K562 (cell line): ENCODE data around the gene NFE2. TPM values are rescaled to one million over a fixed set of nuclear protein-coding genes. Genes with fewer than 3 reads are reported as not detected.

Source experiments
- NFXL1 ChIP-seq: fragments of 450-650 bp; formaldehyde crosslinking; IDR thresholded peaks from 2 replicates; pipeline ENCODE4 v1.4.0; 2021; ENCODE audit warnings: mild to moderate bottlenecking
- PRMT5 ChIP-seq: sonication (generic); formaldehyde crosslinking; IDR thresholded peaks from 2 replicates; pipeline ENCODE4 v1.5.0; 2020; ENCODE audit warnings: missing genetic modification reagents
- RBFOX2 ChIP-seq: fragments of 200-400 bp; formaldehyde crosslinking; IDR thresholded peaks from 2 replicates; pipeline ENCODE4 v1.6.1; 2017; ENCODE audit warnings: low read depth, mild to moderate bottlenecking, low read length, moderate library complexity
- TAF7 ChIP-seq: fragments of 450-650 bp; IDR thresholded peaks from 2 replicates; pipeline ENCODE4 v1.6.1; 2016; ENCODE audit warnings: missing genetic modification characterization, missing compliant biosample characterization
- TEAD4 ChIP-seq, 2 experiments: sonication (generic) in 1 of 2; formaldehyde crosslinking in 1 of 2; IDR thresholded peaks; 2 replicates each; pipeline versions ENCODE4 v1.6.1 to v1.8.0; 2012 to 2022; ENCODE audit warnings: borderline replicate concordance in 1 of 2, inconsistent platforms in 1 of 2, low read length in 1 of 2, mild to moderate bottlenecking in 1 of 2, missing genetic modification reagents in 1 of 2
- YY1 ChIP-seq, 3 experiments: IDR thresholded peaks; 2 replicates each; pipeline ENCODE4 v1.6.1; 2011; ENCODE audit warnings: low read length in 2 of 3, mild to moderate bottlenecking in 2 of 3, moderate library complexity in 2 of 3, borderline replicate concordance in 1 of 3, control low read depth in 1 of 3, low read depth in 1 of 3; ENCODE audit not compliant: insufficient read depth in 3 of 3, insufficient replicate concordance in 2 of 3, control insufficient read depth in 1 of 3, insufficient read length in 1 of 3; ENCODE audit errors: extremely low read depth in 1 of 3
- ZKSCAN8 ChIP-seq: fragments of 200-800 bp; sonication (Bioruptor generic); IDR thresholded peaks from 2 replicates; pipeline ENCODE4 v1.6.1; 2016; ENCODE audit warnings: missing genetic modification characterization, missing compliant biosample characterization
- ZNF766 ChIP-seq: fragments of 200-800 bp; sonication (Bioruptor generic); conservative IDR thresholded peaks from 2 replicates; pipeline ENCODE4 v1.6.1; 2016; ENCODE audit warnings: missing genetic modification characterization, missing compliant biosample characterization
- polyA plus RNA-seq, 8 experiments: library from polyadenylated mRNA; depleted of rRNA in 4 of 8; stranded (reverse) in 5 of 8; unstranded in 3 of 8; fragments of >200 nt; fragmentation: Nextera tagmentation in 2 of 8; fragmentation: Illumina TruSeq in 1 of 8; extraction: Ambion mirVana in 2 of 8; extraction: Trizol in 1 of 8; gene quantifications; 2 replicates each; pipeline versions ENCODE4 v1.2.1 to v1.2.3, GENCODE V29; 2011 to 2014; ENCODE audit warnings: inconsistent platforms in 1 of 8, missing spikeins in 1 of 8
- total RNA-seq, 7 experiments: library from RNA; depleted of rRNA in 6 of 7; stranded (reverse); fragments of >200 nt in 6 of 7; fragmentation: Illumina TruSeq in 2 of 7; extraction: Trizol in 2 of 7; gene quantifications; 2 replicates each; pipeline versions ENCODE4 v1.2.1 to v1.2.3, GENCODE V29; 2011 to 2021; ENCODE audit warnings: low replicate concordance in 1 of 7
- TF ChIP-seq, protein P1 (sequence below): sonication (generic); formaldehyde crosslinking; IDR thresholded peaks from 2 replicates; pipeline ENCODE4 v1.8.0; 2023; ENCODE audit warnings: missing genetic modification reagents, mild to moderate bottlenecking, borderline replicate concordance
- TF ChIP-seq, protein P2 (sequence below): sonication (generic); formaldehyde crosslinking; IDR thresholded peaks from 2 replicates; pipeline ENCODE4 v1.5.0; 2020; ENCODE audit warnings: missing genetic modification reagents
- TF ChIP-seq, protein P3 (sequence below): fragments of 450-650 bp; IDR thresholded peaks from 2 replicates; pipeline ENCODE4 v1.6.1; 2016; ENCODE audit warnings: antibody characterized with exemption
- TF ChIP-seq, protein P4 (sequence below): fragments of 250-450 bp; sonication (Bioruptor Pico); IDR thresholded peaks from 2 replicates; pipeline ENCODE4 v1.8.0; 2022; ENCODE audit warnings: moderate library complexity, mild to moderate bottlenecking, inconsistent platforms
- TF ChIP-seq, protein P5 (sequence below): fragments of 450-650 bp; IDR thresholded peaks from 2 replicates; pipeline ENCODE4 v1.6.1; 2018; ENCODE audit warnings: mild to moderate bottlenecking, low read depth; ENCODE audit not compliant: partially characterized antibody

The NFE2 gene
- total and polyA plus RNA-seq, 9 of the 15 experiments (the other 6 are each of a cell fraction or from before 2014, with no cell fraction given), result 12.3 to 282 (median 208) TPM

DNA sequence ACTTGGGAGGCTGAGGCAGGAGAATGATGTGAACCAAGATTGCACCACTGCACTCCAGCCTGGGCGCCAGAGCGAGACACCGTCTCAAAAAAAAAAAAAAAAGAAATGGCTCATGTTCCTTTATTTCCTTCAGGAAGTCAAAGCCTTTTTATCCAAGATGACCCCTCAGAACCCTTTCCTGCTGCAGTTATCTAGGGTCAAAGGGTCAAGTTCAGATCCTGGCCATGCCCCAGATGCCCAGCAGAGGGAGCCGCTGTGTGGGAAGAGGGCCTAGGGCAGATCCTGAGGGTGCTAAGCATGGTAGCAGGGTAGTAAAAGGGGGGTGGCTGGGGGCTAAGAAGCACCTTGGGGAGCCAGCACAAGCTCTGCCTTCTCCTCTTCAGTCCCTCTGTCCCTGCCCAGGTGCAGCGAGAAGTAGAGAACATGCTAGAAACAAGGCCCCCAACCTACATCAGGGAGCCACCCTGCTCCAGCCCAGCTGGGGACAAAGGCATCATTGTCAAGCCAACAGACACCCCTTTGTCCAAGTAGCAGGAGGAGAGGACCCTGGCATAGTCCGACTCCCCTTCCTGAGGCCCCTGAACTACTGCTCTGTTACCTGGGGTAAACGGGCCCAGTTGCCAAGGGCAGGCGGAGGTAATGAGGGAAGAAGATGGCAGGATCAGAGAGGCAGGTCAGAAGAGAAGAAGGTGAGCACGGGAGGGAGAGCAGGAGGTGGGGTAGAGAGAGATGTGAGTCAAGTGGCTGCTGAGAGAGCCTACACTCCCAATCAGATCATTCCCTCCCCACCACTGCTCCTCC, 6.5 kb downstream of the NFE2 start (continued):
- TF ChIP-seq, protein P1, sequence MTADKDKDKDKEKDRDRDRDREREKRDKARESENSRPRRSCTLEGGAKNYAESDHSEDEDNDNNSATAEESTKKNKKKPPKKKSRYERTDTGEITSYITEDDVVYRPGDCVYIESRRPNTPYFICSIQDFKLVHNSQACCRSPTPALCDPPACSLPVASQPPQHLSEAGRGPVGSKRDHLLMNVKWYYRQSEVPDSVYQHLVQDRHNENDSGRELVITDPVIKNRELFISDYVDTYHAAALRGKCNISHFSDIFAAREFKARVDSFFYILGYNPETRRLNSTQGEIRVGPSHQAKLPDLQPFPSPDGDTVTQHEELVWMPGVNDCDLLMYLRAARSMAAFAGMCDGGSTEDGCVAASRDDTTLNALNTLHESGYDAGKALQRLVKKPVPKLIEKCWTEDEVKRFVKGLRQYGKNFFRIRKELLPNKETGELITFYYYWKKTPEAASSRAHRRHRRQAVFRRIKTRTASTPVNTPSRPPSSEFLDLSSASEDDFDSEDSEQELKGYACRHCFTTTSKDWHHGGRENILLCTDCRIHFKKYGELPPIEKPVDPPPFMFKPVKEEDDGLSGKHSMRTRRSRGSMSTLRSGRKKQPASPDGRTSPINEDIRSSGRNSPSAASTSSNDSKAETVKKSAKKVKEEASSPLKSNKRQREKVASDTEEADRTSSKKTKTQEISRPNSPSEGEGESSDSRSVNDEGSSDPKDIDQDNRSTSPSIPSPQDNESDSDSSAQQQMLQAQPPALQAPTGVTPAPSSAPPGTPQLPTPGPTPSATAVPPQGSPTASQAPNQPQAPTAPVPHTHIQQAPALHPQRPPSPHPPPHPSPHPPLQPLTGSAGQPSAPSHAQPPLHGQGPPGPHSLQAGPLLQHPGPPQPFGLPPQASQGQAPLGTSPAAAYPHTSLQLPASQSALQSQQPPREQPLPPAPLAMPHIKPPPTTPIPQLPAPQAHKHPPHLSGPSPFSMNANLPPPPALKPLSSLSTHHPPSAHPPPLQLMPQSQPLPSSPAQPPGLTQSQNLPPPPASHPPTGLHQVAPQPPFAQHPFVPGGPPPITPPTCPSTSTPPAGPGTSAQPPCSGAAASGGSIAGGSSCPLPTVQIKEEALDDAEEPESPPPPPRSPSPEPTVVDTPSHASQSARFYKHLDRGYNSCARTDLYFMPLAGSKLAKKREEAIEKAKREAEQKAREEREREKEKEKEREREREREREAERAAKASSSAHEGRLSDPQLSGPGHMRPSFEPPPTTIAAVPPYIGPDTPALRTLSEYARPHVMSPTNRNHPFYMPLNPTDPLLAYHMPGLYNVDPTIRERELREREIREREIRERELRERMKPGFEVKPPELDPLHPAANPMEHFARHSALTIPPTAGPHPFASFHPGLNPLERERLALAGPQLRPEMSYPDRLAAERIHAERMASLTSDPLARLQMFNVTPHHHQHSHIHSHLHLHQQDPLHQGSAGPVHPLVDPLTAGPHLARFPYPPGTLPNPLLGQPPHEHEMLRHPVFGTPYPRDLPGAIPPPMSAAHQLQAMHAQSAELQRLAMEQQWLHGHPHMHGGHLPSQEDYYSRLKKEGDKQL, result no peak
- TF ChIP-seq, protein P2, sequence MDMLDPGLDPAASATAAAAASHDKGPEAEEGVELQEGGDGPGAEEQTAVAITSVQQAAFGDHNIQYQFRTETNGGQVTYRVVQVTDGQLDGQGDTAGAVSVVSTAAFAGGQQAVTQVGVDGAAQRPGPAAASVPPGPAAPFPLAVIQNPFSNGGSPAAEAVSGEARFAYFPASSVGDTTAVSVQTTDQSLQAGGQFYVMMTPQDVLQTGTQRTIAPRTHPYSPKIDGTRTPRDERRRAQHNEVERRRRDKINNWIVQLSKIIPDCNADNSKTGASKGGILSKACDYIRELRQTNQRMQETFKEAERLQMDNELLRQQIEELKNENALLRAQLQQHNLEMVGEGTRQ (CRISPR knock-in tag), result no peak
- TF ChIP-seq ZKSCAN8, result no peak
- no peak for TF ChIP-seq PRMT5
- no peak for TF ChIP-seq NFXL1 (CRISPR knock-in tag)
- TF ChIP-seq TAF7 (tag), result no peak
- TF ChIP-seq TEAD4 (IDR thresholded peaks at IDR 0.05; ENCODE audit: low read length), result peak; percentile 45; the same call in 1 of the 2 replicates
- no peak for TF ChIP-seq TEAD4 (CRISPR knock-in tag; IDR thresholded peaks at IDR 0.05; ENCODE audit: borderline replicate concordance)
- TF ChIP-seq, protein P3, sequence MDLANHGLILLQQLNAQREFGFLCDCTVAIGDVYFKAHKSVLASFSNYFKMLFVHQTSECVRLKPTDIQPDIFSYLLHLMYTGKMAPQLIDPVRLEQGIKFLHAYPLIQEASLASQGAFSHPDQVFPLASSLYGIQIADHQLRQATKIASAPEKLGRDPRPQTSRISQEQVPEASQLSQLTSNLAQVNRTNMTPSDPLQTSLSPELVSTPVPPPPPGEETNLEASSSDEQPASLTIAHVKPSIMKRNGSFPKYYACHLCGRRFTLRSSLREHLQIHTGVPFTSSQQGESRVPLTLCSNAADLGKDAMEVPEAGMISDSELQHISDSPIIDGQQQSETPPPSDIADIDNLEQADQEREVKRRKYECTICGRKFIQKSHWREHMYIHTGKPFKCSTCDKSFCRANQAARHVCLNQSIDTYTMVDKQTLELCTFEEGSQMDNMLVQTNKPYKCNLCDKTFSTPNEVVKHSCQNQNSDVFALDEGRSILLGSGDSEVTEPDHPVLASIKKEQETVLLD, result peak; percentile 65; the same call in 1 of the 2 replicates
- TF ChIP-seq YY1 (IDR thresholded peaks at IDR 0.05; ENCODE audit: borderline replicate concordance in 1 of 3, control insufficient read depth in 1 of 3, extremely low read depth in 1 of 3, insufficient read depth in 3 of 3, insufficient read length in 1 of 3, insufficient replicate concordance in 2 of 3, low read depth in 1 of 3, low read length in 2 of 3), result peak in 2 of 3 experiments; percentile 14 to 34
- TF ChIP-seq, protein P4, sequence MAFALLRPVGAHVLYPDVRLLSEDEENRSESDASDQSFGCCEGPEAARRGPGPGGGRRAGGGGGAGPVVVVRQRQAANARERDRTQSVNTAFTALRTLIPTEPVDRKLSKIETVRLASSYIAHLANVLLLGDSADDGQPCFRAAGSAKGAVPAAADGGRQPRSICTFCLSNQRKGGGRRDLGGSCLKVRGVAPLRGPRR (CRISPR knock-in tag), result no peak
- TF ChIP-seq RBFOX2, result peak; percentile 62
- TF ChIP-seq, protein P5, sequence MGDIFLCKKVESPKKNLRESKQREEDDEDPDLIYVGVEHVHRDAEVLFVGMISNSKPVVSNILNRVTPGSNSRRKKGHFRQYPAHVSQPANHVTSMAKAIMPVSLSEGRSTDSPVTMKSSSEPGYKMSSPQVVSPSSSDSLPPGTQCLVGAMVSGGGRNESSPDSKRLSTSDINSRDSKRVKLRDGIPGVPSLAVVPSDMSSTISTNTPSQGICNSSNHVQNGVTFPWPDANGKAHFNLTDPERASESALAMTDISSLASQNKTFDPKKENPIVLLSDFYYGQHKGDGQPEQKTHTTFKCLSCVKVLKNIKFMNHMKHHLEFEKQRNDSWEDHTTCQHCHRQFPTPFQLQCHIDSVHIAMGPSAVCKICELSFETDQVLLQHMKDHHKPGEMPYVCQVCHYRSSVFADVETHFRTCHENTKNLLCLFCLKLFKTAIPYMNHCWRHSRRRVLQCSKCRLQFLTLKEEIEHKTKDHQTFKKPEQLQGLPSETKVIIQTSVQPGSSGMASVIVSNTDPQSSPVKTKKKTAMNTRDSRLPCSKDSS, result no peak
- no peak for TF ChIP-seq ZNF766
